Inflammatory macrophage treated with lipopolysaccharide for 4 hours (primary cell): Measurements from ENCODE around the gene HLA-B.
"Not testable (repeated sequence)": the region's sequence is repeated elsewhere in the genome, so short reads cannot be mapped to it uniquely, and the experiment has no call there.

Experiments used
- DNase-seq: peaks from one replicate; pipeline ENCODE4 v3.0.0-alpha.2; 2020

HLA-B gene

DNA sequence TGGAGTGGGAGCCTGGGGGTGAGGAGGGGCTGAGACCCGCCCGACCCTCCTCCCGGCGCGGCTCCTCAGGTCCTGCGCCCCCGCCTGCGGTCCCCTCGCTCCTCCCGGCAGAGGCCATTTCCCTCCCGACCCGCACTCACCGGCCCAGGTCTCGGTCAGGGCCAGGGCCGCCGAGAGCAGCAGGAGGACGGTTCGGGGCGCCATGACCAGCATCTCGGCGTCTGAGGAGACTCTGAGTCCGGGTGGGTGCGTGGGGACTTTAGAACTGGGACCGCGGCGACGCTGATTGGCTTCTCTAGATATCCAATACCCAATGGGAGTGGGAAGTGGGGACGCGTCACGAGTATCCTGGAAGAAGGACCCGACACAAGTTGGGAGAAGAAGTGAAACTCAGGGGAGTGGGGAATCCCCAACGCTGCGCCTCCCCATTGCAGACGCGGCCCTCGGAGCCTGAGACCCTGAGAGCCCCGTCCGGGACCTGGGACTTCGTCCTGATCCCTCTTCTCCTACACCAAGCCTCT lies at the start of gene HLA-B:
Gene HLA-B, minus strand, starts transcription at position 234 of the 521 bp plus-strand sequence. Its CDS starts 21 bp downstream, at position 213.
- peak; percentile 99 for DNase-seq

DNA sequence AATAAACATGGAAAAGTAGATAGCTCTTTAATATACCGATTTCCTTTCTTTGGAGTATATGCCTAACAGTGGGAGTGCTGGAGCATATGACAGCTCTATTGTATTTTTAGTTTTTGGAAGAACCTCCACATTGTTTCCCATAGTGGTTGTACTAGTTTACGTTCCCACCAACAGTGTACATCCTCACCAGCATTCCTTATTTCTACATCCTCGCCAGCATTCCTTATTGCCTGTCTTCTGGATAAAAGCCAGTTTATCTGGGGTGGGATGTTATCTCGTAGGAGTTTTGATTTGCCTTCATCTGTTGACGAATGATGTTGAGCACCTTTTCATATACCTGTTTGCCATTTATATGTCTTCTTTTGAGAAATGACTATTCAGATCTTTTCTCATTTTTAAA lies 49.0 kb upstream of the HLA-B start:
- DNase-seq: no peak

DNA sequence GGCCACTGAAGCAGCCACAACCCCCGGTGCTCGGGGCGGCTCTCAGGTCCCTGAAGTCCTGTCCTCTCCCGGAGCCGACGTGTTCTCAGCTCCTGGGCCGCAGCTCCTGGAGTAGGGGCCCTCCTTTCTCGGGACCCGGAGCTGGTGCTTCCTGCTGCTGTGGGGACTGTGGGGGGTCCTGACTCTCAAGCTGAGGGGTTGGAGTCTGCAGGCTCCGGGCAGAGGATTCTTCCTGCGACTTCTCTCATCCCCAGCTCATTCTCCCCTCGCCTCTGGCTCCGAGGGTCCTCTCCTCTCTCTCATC lies 47.0 kb upstream of the HLA-B start:
- not testable (repeated sequence) for DNase-seq

DNA sequence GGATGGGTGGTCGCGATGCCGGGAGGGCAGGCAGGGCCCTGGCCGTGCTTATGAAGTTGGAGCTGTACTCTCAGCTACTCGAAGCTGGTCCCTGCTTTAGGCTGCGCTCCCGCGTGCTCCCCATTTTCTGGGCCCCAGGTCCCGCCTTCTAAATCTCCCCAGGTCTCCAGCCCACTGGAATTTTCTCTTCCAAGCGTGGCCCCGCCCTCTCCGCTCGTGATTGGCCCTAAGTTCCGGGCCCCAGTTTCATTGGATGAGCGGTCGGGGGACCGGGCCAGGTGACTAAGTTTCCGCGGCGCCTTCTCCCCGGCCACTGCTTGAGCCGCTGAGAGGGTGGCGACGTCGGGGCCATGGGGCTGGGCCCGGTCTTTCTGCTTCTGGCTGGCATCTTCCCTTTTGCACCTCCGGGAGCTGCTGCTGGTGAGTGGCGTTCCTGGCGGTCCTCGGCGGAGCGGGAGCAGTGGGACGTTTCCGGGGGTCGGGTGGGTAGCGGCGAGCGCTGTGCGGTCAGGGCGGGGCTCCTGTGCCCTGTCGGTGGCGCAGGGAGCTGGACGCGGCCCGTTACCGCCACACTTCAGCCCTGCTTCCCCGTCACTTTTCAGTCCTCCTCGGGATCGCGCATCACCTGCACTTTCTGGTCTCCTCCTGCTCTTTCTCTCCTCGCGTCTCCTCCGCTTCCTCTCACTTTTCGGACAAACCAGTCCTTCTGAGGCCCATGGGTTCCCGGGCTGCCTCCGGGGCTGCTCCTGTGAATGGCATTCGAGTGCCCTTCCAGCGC lies 46.5 kb upstream of the HLA-B start, which contains the start of gene MICA:
Gene MICA, plus strand, starts transcription at position 313 of the 778 bp plus-strand sequence. Its CDS starts 38 bp downstream, at position 351.
- peak; percentile 86 for DNase-seq

DNA sequence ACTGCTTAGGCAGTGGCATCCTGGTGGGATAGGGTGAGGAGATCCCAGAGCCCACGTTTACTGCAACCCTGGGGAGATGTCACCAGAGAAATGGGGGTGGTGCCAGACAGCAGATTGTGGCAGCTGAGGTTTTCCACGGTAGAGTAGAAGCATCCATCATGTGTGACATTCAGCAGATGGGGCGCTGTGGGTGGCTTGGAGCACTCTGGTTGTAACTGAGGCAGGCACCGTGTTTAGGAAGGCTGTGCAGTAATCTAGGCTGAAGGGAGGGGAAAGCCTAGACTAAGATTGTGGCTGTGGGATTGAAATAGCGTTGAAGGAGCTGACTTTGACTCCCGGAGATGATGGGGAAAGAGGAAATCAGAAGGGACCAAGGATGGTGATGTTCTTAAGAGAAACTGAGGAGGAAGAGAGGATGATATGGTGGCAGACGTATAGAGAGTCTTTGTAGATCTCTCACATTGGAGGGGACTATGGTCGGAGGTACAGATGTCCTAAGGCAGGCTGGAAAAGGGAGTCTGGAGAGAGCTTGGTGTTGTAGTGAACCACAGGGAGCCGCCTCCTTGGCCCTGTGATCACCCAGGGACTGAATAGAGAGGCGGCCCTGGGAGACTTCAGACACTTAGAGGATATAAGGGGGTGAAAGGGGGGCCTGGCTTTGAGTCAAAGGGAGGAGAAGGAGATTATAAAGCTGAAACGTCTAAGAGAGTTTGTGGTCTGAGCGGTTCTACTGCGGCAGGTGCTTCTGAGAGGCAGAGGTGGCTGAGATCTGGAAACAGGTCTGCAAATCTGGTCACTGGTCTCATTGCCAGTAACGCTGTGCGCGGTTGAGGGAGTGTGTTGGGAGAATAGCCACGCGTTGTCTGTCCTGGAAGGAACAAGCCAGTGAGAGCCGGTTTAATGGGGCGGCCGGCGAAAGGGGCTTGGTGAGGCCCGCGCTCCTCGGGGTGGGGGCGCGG lies 45.6 kb upstream of the HLA-B start:
- DNase-seq: no peak

DNA sequence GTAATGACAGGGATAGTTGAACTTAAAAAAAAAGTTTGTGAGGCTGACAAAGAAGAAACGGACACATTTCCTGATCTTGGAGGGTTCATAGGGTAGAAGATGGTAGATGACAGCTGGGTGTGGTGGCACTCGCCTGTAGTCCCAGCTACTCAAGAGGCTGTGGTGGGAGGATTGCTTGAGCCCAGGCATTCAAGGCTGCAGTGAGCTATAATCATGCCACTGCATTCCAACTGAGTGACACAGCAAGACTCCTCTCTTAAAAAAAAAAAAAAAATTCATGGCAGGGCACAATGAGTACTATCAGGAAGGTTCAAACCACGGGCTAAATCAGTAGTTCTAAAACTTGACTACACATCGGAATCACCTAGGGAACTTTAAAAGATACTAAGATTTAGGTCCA lies 44.4 kb upstream of the HLA-B start:
- peak; percentile 42 for DNase-seq

DNA sequence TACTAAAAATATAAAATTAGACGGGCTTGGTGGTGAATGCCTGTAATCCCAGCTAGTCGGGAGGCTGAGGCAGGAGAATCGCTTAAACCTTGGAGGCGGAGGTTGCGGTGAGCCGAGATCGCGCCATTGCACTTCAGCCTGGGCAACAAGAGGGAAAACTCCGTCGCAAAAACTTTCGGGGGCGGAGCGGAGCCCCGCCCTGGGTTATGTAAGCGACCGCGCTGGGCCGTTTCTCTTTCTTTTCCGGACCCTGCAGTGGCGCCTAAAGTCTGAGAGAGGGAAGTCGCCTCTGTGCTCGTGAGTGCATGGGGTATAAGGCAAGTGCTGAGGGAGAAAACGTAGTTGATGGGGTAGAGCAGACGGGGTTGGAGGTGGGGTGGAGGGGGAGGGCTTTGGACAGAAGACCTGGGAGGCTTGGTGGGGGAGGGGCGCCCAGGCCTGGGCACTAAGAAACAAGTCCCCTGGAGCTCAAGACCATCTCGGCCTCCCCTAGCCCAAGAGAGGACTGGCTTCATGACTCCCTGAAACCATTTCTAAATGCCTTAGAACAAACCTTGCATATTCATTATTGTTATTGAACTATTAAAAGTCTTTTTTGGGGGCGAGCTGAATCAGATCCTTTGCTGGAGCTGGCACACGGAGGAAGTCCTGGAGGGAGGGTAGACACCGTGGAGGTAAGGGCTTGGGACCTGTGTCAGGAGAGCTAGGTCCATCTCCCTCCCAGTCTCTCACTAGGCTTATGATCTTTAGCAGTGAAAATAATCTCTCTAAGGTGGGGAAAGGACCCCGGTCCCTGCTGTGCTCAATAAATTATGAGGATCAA lies 43.7 kb upstream of the HLA-B start:
- peak; percentile 94 for DNase-seq

DNA sequence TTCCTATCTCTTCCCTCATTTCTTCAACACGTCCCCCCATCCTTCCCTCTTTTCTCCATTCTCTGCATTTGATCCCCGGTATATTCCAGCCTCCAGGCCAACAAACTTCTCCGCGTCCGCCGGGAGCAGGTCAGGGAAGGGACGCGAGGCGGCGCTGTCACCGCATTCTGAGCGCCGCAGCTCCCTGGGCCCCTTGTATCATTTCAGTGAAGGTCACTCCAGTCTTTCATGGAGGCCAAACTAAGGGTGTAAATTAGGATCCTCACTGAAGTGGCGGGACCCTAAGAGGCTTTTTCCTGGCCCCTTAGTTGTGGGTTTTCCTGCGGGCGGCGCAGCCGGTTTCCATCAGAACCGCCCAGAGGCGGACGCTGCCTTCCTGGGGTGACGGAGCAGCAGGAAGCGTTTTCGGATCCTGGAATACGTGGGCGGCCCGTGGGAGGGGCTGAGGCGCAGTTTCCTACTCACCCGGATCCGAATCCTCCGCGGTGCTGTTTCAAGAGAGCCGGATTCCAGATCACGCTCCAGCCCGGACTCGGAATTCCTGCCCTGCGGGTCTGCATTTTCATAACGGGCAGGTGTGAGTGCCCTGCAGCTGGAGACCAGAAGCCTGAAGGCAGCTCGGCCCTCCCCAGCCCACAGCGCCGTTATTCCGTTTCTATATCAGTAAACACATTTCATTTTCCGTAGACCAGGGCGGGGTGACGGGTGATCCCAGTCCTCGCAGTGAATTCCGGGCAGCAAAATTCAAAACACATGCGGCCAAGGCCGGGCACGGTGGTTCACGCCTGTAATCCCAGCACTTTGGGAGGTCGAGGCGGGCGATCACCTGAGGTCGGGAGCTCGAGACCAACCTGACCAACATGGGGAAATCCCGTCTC lies 42.8 kb upstream of the HLA-B start:
- peak; percentile 93 for DNase-seq

DNA sequence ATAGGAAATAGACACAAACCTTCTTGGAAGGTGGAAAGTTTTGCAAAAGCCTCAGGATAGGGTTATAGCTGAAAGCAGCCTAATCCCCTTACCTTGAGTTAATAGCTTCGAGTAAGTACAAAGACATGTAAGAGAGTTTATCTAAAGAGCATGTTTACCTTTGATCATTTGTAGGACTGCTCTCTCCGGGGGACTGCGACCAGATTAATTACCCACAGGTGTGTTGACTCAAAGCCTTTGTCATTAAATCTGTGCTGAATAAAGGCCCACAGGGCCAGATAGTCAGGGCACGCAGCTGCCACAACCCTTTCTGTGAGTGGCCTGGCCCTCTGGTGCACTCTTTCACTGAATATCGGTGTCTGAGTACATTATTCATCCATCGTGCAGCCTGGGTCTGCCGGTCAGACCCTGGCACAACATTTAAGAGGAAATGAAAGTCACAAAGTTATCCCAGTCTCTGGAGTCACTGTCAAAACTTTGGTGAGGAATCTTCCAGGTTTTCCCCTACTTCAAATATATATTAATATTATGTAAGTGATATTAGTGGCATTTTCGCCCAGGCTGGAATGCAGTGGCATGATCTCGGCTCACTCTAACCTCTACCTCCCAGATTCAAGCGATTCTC lies 41.0 kb upstream of the HLA-B start:
- peak; percentile 21 for DNase-seq

DNA sequence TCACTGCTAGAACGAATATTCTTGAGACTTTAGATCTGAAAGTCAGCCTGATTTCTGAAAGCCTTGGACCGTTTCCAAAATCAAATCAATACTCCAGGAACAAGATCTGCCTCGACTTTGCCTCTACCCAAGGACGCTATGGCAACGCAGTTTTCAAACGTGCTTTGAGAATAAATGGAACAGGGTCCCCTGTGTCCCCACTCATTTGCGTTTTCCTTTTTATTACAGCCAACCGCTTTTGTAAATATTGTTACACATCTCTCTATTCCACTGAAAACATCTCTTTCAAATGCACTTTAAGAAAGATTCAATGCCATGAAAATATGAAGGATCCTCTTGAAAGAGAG lies 40.1 kb upstream of the HLA-B start:
- DNase-seq: not testable (repeated sequence)

DNA sequence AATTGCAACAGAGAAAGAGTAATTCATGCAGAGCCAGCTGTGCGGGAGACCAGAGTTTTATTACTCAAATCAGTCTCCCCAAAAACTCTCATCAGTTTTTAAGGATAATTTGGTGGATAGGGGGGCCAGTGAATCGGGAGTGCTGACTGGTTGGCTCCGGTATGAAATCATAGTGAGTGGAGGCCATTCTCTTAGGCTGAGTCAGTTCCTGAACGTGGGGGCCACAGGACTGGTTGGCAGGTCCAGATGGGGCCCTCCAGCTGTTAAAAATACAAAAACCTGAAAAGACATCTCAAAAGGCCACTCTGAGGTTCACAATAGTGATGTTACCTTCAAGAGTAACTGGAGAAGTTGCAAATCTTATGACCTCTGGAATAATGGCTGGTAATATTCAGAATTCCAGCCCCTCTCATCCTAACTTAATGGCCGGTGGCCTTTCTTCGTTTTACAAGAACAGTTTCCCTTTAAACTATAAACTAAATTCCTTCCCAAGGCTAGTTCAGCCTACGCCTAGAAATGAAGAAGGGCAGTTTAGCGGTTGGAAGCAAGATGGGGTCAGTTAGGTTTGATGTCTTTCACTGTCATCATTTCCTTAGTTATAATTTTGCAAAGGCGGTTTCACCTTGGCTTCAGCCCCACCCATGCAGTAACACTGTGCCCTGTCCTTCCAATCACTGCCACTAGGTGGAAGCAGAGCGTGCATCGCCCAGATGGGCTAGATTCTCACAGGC lies 39.6 kb upstream of the HLA-B start:
- DNase-seq: peak; percentile 83

DNA sequence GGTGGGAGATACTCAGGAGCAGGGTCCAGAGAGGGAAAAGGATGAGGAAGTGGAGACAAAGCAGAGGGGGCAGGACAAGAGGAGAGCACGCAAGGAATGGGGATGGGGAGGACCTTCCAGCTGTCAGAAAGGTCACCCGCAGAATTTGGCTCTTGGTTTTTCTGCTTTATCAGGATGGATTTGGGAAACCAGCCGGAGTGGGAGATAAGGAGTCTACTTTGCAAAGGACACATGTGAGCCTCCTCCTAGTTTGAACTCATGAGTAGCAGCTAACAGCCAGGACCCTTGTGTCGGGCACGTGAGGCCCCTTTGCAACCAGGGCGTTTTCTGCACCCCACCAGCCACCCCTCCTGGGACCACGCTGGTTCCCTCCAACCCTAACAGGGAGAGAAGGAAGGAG lies 38.9 kb upstream of the HLA-B start:
- no peak for DNase-seq

DNA sequence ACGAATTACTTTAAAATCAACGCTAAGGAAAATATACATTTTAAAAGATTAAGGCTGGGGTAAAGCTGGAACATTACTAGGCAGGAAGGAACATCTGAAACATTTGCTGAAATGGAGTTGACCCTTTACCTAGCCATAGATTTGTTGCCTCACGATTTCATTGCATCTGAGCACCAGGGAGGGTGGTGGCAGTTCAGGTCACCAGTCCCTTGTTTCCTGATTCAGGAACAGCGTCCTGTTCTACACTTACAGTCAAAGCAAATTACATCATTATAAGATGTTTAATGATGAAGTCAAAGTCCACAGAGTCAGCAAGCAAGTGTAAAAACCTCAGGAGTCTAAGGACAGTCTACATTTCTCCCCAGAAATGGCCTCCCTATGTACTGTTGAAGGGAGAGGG lies 37.4 kb upstream of the HLA-B start:
- no peak for DNase-seq

DNA sequence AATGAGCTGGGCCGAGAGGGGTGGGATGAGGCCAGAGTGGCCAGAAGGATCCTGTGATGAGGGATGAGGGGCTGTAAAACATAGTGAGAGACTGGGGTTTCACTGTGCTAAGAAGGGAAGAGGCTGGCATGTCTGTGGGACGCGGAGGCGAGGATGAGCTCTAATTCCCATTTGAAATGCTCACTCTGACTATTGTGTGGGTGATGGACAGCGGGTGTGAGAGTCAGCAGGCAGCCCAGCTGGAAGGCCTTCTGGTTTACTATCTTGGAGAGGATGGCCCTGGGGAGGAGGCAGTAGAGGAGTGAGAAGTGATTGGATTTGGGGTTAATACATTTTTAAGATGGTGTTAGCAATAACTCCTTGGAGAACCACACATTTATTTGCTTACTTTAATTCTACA lies 37.0 kb upstream of the HLA-B start:
- no peak for DNase-seq

DNA sequence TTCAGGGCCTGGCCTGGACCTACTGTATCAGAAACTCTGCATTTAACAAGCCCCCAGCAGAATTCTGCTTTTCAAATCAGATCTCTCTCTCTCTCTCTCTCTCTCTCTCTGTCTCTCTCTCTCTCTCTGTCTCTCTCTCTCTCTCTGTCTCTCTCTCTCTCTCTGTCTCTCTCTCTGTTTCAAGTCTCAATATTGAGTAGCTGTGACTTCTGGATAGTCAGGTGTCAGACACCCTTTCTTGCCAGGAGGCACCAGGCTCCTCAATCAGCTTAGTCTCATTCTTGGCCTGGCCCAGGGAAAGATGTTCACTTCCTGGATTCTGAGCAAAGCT lies 32.8 kb upstream of the HLA-B start:
- DNase-seq: not testable (repeated sequence)

DNA sequence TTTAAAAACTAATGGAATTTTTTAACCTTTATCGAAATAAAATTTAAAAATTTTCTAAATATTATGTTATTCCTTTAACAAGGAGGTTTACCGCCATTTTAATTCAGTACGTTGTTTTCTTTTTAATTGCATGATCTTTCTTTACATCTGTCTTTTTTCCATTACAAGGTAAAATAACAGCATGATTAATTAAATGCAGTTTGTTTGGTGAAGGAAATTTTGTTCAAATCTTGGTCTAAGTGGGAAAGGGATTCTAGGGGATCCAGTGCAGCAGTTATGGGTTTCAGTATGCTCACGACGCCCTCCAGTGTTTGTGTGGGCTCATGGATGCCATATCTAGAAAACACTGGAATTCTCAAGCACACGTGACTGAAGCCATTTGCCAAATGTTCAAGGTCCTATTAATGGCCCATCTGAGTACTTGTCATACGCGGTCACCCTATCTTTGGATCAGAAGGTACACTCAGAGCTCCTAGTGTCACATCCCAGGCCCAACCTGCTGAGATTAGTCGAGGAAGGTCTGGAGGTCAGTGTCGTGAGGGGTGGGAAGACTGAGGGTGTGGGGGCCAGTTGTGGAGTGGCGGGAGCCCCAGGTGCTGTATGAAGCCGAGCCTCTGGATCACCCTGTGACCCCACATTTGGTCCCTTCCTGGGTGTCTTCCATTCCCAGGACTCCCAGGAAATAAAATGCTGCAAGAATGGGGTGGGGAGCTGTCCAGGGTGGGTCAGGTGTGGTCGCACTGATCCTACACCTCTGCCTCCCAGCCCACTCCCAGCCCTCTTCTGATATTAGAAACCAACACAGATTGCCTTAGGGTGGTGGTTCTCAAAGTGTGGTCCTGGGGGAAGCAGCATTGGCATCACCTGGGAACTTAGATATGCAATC lies 32.2 kb upstream of the HLA-B start:
- not testable (repeated sequence) for DNase-seq

DNA sequence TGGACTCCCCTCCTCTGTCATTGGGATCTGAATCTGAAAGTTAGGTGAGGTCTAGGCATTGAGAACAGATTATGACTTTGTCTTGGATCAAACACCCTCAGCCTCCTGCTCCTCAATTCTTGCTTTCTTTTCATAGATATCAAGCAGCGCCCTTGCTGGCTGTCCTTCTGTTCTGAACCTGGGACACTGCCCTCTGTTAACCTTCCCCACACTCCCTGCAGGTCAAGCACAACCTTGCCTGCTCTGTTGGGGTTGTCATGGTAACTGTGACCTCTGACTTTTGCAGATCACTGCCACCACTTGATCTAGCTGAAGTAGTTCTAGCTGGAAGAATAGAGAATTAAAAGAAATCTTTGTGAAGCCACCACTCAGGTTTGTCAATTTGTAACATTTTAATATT lies 30.0 kb upstream of the HLA-B start:
- DNase-seq: no peak

DNA sequence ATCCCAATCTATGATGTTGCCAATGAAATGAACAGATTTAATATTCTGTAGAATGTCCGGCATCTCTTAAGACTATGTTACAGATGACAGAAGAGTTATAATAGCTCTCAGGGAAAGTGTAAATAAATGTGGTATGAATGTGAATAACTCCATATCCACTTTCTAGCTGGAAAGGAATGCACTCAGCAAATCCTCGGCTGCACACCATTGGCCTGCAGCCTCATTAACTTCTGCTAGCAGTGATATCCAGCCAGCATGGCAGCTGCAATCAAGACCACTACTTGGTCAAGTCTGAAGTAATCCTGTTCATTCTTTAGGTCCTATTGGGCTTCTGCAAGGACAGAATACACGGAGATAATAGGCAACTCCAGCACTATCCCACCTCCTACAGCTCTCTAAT lies 29.1 kb upstream of the HLA-B start:
- no peak for DNase-seq

DNA sequence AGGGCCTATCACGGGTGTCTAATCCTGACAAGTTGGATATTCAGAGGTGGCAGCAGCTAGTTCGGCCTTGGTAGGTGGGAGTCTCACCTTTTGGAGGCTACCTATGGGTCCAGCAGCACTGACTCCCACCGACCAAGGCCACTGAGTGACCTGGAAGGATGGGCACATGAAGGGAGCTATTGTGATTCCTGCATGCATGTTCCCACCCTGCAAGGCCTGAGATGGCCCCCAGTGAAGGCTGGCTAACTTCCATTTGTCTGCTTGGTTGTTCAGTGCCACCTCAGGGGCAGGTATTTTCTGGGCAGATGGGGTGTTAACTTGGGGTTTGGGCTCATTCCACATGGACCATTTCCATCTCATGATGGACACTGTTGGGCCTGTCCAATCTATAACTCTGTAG lies 28.1 kb upstream of the HLA-B start:
- DNase-seq: no peak

DNA sequence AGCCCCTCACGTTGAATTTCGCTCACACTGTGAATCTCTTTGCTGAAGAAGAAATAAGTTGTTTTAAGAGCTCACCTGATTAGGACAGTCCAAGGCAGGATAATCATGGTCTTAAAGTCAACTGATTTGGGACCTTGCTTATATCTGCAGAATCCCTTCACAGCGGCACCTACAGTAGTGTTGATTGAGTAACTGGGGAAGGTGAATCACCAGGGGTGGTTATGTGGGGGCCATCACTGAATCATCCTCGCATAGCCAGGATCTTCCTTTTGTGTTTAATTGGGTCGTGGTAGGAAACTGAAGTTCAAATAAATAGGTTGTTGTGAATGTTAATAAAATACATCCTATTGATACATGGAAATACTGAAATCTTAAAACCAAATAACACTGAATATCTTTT lies 26.2 kb upstream of the HLA-B start:
- no peak for DNase-seq
